Fibroblast of peridontal ligament (primary cell): Measurements from ENCODE around the gene CNTNAP4.

Experiments used
- DNase-seq: peaks from one replicate; pipeline ENCODE4 v3.0.0-alpha.2; 2010; ENCODE audit errors: extremely low read depth

Gene CNTNAP4

GRCh38 chr16:76487411-76488064 lies 210.3 kb downstream of the CNTNAP4 start:
- no peak for DNase-seq

GRCh38 chr16:76488065-76488417 lies 210.8 kb downstream of the CNTNAP4 start:
- DNase-seq: no peak

- no peak for DNase-seq
Measured at GRCh38 chr16:76490036-76490639, 212.9 kb downstream of the CNTNAP4 start.

- DNase-seq: no peak
Measured at GRCh38 chr16:76500006-76500405, 222.8 kb downstream of the CNTNAP4 start.

GRCh38 chr16:76502063-76502462 lies 224.9 kb downstream of the CNTNAP4 start:
- DNase-seq: no peak

- DNase-seq: no peak
Measured at GRCh38 chr16:76502555-76502954, 225.4 kb downstream of the CNTNAP4 start.

GRCh38 chr16:76503091-76503490 lies 225.9 kb downstream of the CNTNAP4 start:
- no peak for DNase-seq

- DNase-seq: no peak
Measured at GRCh38 chr16:76511203-76511602, 234.0 kb downstream of the CNTNAP4 start.

GRCh38 chr16:76518781-76519180 lies 241.6 kb downstream of the CNTNAP4 start:
- no peak for DNase-seq

GRCh38 chr16:76524356-76524755 lies 247.2 kb downstream of the CNTNAP4 start:
- DNase-seq: no peak

- DNase-seq: no peak
Measured at GRCh38 chr16:76524769-76525168, 247.6 kb downstream of the CNTNAP4 start.

- DNase-seq: no peak
Measured at GRCh38 chr16:76527244-76527643, 250.0 kb downstream of the CNTNAP4 start.

GRCh38 chr16:76529120-76529519 lies 251.9 kb downstream of the CNTNAP4 start:
- DNase-seq: no peak

- no peak for DNase-seq
Measured at GRCh38 chr16:76531236-76531635, 254.0 kb downstream of the CNTNAP4 start.

GRCh38 chr16:76532188-76532973 lies 255.2 kb downstream of the CNTNAP4 start:
- no peak for DNase-seq

GRCh38 chr16:76539609-76540008 lies 262.4 kb downstream of the CNTNAP4 start:
- no peak for DNase-seq

- no peak for DNase-seq
Measured at GRCh38 chr16:76541070-76541469, 263.9 kb downstream of the CNTNAP4 start.

- no peak for DNase-seq
Measured at GRCh38 chr16:76565542-76565941, 288.3 kb downstream of the CNTNAP4 start.

GRCh38 chr16:76571755-76572154 lies 294.6 kb downstream of the CNTNAP4 start:
- DNase-seq: no peak

GRCh38 chr16:76573281-76573680 lies 296.1 kb downstream of the CNTNAP4 start:
- no peak for DNase-seq

GRCh38 chr16:76574651-76575050 lies 297.4 kb downstream of the CNTNAP4 start:
- DNase-seq: no peak

GRCh38 chr16:76576526-76576925 lies 299.3 kb downstream of the CNTNAP4 start:
- no peak for DNase-seq

- no peak for DNase-seq
Measured at GRCh38 chr16:76577003-76577402, 299.8 kb downstream of the CNTNAP4 start.
